Uterus (tissue), 2 donors: ENCODE results near the gene PEMT.

Experiments used
- POLR2A ChIP-seq, 2 donors: fragments of 450-650 bp; IDR thresholded peaks; one replicate each; pipeline ENCODE4 v1.6.1; 2016; ENCODE audit warnings: antibody characterized with exemption in 2 of 2, mild to moderate bottlenecking in 1 of 2, moderate library complexity in 1 of 2
- TF ChIP-seq, protein P1 (sequence below), 4 experiments: fragments of 200-600 bp in 2 of 4; fragments of 450-650 bp in 2 of 4; sonication (generic) in 2 of 4; IDR thresholded peaks; one replicate each; pipeline ENCODE4 v1.5.1; 2016 to 2019; ENCODE audit warnings: antibody characterized with exemption in 4 of 4, mild to moderate bottlenecking in 2 of 4, moderate library complexity in 1 of 4

DNA sequence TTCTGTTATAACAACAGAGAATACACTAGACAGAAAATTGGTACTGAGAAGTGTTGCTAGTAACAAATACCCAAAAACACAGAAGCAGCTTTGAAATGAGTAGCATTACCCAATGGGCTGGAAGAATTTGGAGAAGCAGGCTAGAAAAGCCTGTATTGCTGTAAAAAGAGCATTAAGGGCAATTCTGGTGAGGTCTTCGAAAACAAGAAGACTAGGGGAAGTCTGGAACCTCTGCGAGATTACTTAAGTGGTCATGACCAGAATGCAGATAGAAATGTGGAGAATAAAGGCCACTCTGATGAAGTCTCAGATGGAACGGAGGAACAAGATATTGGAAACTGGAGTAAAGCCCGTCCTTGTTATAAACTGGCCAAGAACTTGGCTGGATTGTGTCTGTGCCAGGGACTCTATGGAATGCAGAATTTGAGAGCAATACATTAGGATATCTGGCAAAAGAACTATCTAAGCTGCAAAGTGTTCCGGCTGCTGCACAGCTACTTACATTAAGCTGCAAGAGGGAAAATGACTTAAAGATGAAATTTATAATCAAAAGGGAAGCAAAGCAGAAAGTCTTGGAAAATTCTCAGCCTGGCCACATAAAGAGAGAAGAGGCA lies 44.9 kb upstream of the PEMT start:
- TF ChIP-seq POLR2A (IDR thresholded peaks at IDR 0.05): no peak
- TF ChIP-seq, protein P1, sequence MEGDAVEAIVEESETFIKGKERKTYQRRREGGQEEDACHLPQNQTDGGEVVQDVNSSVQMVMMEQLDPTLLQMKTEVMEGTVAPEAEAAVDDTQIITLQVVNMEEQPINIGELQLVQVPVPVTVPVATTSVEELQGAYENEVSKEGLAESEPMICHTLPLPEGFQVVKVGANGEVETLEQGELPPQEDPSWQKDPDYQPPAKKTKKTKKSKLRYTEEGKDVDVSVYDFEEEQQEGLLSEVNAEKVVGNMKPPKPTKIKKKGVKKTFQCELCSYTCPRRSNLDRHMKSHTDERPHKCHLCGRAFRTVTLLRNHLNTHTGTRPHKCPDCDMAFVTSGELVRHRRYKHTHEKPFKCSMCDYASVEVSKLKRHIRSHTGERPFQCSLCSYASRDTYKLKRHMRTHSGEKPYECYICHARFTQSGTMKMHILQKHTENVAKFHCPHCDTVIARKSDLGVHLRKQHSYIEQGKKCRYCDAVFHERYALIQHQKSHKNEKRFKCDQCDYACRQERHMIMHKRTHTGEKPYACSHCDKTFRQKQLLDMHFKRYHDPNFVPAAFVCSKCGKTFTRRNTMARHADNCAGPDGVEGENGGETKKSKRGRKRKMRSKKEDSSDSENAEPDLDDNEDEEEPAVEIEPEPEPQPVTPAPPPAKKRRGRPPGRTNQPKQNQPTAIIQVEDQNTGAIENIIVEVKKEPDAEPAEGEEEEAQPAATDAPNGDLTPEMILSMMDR (IDR thresholded peaks at IDR 0.05): no peak
